GM23248 (cell line): ENCODE results near the gene HIPK2.

Experiments used
- EZH2 ChIP-seq: fragments of 200-600 bp; sonication (generic); IDR thresholded peaks from 2 replicates; pipeline ENCODE4 v1.6.1; 2018; ENCODE audit warnings: antibody characterized with exemption, mild to moderate bottlenecking; ENCODE audit not compliant: insufficient read depth, poor library complexity, severe bottlenecking
- EZH2phosphoT487 ChIP-seq: fragments of 200-600 bp; sonication (generic); IDR thresholded peaks from 2 replicates; pipeline ENCODE4 v1.6.1; 2018; ENCODE audit warnings: antibody characterized with exemption, moderate library complexity, mild to moderate bottlenecking, low read depth; ENCODE audit not compliant: insufficient read depth

- no peak for TF ChIP-seq EZH2
- no peak for TF ChIP-seq EZH2phosphoT487
These were observed 31.1 kb upstream of the HIPK2 start for GRCh38 chr7:139808846-139809442.
